Transverse colon (tissue), 4 donors: ENCODE results near the gene BAHCC1.

Experiments used
- POLR2AphosphoS5 ChIP-seq, 3 donors: sonication (generic); formaldehyde crosslinking; IDR thresholded peaks; one replicate each; pipeline ENCODE4 v1.6.1; 2016; ENCODE audit warnings: antibody characterized with exemption in 3 of 3
- TF ChIP-seq, protein P1 (sequence below), 5 experiments: fragments of 200-600 bp in 3 of 5; fragments of 450-650 bp in 2 of 5; sonication (generic) in 3 of 5; IDR thresholded peaks; 1 replicate in 2 of 5; 2 replicates in 3 of 5; pipeline ENCODE4 v1.5.1; 2016 to 2017; ENCODE audit warnings: antibody characterized with exemption in 5 of 5, inconsistent platforms in 3 of 5, mild to moderate bottlenecking in 2 of 5, moderate library complexity in 1 of 5

DNA sequence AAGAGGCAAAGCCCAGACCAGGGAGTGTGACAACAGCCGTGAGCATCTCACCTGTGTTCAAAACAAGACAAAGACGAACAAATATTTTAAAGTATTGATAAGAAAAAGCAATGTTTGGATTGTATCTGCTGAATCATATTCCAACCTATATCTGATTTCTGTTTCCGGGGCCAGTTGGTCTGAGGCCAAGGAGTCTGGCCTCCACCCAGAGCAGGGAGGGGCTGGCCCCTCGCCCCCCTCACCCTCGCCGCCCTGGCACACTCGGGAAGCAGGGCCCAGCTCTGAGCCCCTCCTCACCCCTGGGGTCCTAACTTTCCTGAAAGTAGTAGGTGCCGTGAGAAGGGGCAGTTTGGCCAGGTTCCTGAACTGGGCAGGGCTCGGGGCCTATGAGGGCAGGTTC is 69.3 kb downstream of the BAHCC1 start:
- TF ChIP-seq, protein P1, sequence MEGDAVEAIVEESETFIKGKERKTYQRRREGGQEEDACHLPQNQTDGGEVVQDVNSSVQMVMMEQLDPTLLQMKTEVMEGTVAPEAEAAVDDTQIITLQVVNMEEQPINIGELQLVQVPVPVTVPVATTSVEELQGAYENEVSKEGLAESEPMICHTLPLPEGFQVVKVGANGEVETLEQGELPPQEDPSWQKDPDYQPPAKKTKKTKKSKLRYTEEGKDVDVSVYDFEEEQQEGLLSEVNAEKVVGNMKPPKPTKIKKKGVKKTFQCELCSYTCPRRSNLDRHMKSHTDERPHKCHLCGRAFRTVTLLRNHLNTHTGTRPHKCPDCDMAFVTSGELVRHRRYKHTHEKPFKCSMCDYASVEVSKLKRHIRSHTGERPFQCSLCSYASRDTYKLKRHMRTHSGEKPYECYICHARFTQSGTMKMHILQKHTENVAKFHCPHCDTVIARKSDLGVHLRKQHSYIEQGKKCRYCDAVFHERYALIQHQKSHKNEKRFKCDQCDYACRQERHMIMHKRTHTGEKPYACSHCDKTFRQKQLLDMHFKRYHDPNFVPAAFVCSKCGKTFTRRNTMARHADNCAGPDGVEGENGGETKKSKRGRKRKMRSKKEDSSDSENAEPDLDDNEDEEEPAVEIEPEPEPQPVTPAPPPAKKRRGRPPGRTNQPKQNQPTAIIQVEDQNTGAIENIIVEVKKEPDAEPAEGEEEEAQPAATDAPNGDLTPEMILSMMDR (IDR thresholded peaks at IDR 0.05): no peak
- TF ChIP-seq POLR2AphosphoS5 (IDR thresholded peaks at IDR 0.05): no peak
